Stimulated activated CD4-positive, alpha-beta T cell treated with anti-CD3 and anti-CD28 coated beads, Interleukin-4, amount 100 ng/mL, for 1 hour (primary cell): ENCODE data around the gene FIBCD1.

Source experiments
- DNase-seq: peaks from one replicate; pipeline ENCODE4 v3.0.0-alpha.2; 2020

Gene FIBCD1

DNA sequence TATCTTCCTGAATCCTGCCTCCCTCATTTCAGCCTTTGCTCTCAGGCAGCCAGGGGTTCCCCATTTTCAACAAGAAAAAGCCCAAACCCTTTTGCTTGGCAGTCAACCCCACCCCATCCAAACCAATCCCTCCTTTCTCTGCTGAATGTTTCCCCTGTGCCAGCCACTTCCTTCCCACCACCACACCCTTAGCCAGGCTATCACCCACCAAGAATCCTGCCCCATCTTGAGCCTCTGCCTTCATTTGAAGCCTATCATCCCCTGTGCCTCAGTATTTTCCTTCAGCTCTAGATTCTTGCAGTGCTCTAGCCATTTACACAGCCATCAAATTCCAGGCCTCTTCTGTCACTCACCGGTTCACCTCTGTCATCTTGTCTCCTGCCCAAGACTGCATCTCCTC lies 15.3 kb upstream of the FIBCD1 start:
- no peak for DNase-seq

DNA sequence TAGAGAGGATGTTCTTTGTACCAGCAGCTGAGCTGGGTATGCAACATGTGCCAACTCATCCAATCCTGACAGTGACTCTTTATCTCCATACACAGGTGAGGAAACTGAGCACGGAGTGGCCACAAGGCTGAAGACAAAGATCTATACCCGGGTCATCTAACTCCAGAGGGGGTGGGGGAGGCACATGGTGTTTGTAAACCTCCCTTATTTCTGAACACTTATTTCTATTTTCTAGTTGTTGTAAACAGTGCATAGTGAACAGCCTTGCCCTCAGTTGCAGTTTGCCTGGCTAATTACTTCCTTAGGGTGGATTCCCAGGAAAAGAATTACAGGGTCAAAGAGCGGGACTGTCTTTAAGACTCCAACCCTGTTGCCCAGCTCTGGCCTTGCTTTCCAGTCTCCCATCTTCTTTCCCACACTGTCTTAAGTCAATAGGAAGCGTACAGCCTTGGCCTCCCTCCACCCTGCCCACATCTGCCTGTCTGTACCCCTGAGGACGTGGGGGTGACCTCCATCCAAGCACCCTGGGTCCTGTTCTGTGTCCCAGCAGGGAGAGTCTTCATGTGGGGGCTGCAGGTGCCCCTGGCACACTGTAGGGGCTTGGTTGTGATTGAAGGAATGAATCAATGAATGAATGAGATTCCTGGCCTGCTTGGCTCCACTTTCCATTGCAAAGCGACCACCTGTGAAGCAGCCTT lies 13.2 kb upstream of the FIBCD1 start:
- DNase-seq: no peak

DNA sequence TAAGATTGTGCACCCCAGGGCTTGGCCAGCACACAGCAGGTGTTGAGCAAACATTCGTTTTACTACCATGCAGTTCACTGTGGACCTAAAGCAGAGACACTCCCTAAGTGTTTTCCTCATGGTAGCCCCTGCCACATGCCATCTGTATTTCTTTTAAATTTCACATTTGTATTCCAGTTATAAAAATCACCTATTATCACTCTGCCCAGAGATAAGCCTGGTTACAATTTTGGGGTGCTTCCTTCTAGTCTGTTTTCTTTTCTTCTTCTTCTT lies 10.9 kb upstream of the FIBCD1 start:
- no peak for DNase-seq

DNA sequence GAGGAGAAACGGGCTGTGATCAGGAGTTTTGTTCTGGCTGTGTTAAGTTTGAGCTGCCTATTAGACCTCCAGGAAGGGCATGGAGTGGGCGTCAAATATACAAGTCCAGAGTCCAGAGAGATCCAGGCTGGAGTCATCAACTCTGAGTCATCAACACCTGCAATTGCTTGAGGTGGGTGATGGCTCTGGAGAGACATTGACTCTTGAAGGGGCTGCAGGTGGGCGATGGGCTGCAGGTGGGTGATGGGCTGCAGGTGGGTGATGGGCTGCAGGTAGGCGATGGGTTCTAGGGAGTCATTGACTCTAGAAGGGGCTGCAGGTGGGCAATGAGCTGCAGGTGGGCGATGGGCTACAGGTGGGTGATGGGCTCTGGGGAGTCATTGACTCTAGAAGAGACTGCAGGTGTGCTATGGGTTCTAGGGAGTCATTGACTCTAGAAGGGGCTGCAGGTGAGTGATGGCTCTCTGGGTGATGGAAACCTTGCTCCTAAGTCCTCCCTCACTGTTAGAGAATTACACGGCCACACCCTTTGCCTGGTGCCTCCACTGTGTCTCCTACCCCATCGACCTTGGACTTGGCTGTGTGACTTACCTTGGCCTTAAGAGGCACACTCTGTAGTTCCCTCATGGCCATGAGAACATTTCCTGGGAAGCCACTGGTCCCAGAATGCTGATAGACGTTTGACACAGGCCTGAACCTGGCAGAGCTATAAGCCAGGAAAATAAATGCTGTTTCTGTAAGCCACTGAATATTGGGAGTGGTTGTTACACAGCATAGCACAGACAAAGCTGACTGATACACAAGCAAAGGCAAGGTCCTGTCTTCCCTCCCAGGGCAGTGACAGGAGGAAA lies 10.4 kb upstream of the FIBCD1 start:
- DNase-seq: no peak

DNA sequence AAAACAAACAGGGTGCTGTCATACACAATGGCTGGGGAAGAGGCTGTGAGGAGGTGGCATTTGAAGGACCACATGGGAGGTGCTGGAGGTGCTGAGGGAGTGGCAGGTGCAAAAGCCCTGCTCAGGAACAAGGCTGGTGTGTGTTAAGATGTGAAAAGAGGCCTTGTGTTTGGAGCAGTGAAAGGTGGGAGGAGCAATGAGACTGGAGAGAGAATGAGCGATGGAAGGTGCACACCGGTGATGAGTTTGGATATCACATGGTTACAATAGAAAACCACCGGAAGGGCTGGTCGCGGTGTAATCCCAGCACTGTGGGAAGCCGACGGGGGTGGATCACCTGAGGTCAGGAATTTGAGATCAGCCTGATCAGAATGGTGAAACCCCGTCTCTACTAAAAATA lies 9.2 kb upstream of the FIBCD1 start:
- no peak for DNase-seq

DNA sequence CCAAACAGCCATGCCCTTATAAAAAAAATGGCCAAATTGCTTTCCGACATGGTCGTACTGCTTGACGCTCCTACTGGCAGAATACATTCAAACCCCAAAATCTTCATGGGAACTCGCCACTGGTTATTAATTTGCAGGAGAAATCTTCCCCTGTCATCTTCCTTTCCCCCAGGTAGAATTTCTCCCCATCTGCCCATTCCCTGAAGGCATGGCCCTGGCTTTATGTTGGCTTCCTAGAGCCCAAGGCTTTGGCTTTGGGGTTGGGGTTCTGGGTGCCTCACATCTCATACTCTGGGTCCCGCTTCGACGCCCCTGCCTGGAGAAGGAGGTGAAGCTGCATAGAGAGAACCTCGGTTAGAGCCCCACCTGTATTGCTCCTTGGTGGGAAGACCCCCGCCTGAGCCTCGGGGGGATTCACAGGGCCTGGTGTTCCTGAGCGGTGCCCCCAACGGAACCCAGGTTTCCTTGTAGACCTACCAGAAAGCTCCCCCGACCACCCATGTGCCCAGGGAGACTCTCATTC lies 8.6 kb upstream of the FIBCD1 start:
- DNase-seq: no peak

DNA sequence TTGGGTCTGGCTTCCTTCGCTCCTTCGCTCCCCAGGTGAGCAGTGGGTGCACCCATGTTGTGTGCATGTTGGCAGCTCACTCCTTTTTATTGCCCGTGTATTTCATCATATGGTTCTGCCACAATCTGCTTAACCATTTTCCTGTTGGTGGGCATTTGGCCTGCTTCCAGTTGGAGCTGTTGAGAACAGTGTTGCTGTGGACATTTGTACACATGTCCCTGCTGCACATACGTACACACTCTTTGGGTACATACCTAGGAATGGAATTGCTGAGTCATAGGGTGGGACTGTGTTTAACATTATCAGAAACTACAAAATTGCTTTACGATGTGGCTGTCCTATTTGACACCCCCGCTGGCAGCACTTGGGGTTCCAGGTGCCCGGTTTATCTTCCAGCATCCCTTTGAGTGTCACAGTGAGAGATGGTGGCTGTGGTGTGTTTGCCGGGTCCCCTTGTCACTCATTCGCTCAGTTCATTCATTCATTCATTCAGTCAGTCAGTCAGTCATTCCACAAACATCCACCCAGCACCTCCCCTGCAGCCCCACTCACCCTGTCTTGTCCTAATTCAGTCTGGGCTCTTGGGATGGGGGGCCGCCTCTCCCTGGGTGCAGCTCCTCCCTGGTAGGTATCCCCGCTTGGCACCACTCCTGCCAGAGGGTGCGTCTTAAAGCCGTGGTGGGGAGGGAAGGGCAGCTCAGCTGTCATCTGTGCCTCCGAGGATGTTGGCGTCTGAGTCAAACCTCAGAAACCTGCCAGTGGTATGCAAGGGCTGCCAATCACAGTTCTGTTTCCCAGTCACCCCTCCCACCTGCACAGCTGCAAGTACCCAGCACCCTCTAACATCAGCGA lies 7.9 kb upstream of the FIBCD1 start:
- DNase-seq: no peak

DNA sequence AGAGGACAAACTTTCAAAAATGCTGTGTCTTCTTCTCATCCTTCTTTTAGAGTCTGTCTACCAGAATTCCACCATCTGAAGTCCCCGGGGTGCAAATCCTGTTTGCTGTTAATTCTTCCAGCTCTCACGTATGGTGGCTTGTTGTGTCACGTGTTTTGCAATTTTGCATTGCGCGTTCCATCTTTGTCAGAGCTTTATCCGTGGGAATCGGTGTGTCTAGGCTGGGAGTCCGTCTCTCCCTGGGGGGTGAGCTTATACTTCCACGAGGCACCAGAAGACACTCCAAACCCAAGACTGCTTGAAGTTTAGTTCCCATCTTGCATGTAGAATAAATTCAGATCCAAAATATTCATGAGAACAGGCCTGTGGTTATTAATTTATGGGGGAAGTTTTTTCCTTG lies 6.1 kb upstream of the FIBCD1 start:
- DNase-seq: no peak

DNA sequence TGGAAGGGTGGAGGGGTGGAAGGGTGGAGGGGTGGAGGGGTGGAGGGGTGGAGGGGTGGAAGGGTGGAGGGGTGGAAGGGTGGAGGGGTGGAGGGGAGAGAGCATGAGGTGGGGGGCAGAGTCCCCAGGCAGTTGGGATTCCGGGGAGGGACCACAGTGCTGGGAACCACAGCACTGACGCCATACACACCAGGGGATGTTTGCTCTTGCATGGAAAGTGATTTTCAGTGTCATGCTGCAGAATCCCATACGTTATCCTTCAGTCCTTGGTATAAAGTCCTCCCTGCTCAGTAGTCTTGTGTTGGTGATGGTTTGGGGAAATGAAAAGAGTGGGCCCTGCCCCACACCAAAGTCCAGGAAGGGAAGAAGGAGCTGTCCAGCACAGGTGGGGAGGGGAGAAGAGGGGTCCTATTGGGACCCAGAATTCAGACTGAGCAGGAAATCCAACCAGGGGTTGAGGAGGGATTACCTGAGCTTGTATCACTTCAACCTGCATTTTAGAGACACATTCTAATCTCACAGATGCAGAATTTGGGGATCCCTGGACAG lies 5.5 kb upstream of the FIBCD1 start:
- no peak for DNase-seq

DNA sequence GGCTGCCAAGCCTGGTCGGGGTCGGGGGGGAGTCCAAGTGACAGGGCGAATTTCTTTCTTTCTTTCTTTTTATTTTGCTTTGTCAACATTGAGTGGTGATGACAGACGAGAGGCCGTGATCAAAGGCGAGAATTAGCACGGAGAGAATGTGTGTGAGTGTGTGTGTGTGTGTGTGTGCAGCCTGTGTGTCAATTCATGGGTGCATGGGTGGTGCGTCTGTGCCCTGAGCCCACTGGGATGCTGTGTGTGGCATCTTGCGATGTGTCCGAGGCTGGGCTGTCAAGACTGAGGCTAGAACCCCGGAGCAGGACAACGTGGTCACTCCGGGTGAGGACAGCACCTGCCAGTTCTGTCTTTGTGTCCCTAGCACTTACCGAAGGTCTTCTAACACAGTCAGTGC lies 4.7 kb upstream of the FIBCD1 start:
- no peak for DNase-seq

DNA sequence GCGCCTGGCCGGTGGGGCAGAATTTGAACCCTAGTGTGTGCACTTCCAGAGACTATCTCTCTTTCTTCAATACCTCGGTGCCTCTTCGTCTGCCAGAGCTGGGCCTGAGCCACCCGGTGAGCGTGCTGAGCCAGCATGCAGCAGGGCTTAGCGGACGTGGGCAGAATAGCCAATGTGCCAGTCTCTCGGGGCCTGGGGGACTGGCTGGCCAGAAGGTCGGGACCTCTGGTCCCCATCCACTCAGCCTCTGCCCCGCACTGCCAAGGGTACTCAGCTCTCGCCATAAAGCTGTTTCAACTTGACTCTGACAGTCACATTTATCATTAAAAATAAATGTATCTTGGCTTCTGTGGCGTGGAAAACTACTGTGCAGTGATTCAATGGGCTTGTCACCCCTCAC lies 4.2 kb upstream of the FIBCD1 start:
- no peak for DNase-seq

DNA sequence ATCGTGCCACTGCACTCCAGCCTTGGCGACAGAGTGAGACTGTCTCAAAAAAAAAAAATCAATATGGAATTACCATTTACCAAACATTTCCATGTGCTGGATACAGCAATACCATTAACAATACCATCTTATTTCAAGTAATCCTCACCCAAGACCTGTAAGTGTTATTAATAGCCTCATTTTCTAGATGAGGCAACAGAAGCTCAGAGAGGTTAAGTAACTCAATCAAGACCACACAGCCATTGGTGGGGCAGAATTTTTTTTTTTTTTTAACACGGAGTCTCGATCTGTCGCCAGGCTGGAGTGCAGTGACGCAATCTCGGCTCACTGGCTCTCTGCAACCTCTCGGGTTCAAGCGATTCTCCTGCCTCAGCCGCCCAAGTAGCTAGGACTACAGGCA lies 3.6 kb upstream of the FIBCD1 start:
- no peak for DNase-seq

DNA sequence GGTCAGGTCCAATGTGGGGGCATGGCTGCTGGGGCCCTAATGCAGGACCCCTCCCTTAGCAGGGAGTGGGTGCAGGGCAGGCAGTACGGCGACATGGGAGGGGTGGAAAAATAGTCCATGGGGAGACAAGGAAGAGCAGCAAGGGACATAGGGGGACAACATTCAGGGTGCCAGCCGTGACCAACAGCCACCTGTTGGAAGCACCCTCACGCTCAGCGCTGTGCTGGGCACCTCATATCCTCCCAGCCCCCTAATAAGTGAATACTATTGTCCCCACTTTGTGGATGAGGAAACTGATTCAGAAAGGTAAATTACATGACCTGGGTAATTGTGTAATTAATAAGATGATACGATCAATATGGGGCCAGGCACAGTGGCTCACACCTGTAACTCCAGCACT lies 3.0 kb upstream of the FIBCD1 start:
- no peak for DNase-seq

DNA sequence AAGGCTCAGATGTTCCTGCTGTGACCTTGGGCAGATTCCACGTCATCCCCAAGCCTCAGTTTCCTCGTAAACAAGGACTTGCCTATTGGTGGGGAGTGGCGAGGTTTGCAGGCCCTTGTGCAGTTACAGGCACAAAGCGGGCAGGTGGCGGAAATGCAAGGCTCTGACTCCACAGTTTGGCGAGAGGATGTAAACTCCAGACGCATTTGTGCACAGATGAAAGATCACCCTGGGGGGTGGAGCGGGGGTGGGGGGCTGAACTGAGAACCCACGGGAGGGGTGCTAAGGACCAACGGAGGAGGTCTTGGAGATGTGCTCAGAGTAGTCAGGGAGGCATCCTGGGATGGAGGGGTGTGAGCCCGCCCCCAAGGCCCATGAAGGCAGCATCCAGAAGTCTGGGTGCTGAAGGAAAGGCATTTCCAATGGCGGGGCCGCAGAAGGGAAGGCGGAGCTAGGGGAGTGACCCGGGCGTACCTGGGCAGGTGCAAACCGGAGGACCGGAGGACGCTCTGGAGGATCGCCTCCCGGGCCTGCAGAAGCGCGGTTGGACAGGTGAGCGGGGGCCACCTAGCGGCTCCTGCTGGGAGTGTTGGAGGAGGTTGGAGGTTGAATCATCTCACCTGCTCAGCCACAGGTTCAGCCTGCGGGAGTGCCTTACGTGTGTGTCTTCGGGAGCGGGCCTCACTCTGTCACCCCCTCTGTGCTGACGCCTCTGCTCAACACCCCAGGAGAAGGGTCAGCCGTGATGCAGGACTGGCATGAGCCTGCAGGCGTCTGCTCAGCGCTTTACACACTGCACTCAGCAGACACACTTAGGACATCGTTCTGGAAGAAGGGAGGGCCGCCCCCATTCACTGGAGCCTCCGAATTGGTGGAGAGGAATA lies 1.9 kb upstream of the FIBCD1 start:
- DNase-seq: peak; percentile 77

DNA sequence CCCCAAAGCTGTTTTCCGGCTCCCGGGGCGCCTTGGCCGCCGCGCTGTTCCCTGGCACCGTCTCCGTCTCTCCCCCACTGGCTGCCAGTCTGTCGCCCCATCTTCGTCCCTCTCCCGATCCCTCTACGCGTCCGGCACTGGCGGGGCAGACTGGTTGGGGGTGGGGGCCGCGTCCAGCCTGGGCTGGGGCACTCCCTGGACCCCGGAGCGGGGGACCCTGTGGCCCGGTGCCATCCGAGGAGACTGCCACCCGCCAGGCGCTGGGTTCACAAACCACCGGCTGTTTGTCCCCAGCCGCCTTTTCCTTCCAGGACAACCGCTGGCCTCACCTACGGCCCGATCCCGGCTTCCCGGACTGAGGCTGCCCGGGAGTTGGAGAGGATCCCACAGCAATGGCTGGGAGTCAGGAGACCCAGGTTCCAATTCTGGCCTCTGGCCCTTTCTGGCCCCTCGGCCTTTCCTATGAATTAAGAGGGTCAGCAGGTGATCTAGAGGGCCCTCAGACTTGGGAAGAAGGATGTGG lies 1.0 kb upstream of the FIBCD1 start:
- DNase-seq: no peak

DNA sequence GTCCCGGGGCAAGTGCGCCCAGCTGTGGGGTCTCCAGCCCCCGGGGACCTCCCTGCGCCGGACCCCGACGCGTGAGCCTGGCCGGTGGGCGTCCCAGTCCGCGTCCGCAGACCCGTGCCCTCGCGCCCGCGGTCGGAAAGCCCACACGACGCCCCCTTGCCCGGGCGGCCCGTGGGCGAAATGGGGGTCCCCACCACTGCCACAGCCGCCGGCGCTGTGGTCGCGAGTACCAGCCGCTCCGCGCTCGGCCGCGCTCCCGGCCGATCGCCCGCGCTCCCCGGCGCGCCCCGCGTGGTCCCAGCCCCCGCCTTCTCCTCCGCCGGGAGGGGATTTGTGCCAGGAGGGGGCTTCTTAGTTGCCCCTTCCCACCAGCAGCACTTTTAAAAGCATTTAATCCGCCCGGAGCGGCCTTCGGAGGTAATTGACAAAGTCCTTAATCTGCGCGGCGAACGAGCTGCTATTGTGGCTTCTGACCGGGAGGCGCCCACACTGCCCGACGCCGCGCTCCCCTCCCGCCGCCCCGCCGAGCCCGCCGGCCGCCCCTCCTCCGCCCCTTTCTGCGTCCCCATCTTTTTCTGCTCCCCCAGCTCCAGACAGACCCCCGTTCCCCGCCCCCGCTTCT lies 469 bp upstream of the FIBCD1 start:
- no peak for DNase-seq

DNA sequence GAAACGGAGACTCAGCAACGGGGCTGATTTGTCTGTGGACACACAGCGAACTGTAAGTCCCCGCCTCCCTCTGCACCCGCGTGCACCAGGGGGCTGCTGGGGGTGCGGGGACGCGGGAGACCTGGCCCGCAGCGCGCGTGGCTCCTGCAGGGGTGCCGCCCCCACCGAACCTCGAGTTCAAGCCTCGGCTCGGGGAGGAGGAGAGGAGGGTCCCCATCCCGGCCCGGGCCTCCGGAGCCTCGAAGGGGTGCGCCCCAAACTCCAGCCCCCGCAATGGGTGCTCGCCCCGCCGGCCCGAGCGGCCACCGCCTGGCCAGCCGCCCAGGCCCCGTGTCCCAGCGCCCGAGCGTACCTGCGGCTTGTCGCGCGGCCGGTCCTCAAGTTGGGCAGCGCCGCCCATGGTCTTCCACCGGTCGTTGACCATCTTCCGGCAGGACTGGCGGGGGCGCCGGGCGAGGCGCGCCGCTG lies 829 bp downstream of the FIBCD1 start:
- DNase-seq: no peak

DNA sequence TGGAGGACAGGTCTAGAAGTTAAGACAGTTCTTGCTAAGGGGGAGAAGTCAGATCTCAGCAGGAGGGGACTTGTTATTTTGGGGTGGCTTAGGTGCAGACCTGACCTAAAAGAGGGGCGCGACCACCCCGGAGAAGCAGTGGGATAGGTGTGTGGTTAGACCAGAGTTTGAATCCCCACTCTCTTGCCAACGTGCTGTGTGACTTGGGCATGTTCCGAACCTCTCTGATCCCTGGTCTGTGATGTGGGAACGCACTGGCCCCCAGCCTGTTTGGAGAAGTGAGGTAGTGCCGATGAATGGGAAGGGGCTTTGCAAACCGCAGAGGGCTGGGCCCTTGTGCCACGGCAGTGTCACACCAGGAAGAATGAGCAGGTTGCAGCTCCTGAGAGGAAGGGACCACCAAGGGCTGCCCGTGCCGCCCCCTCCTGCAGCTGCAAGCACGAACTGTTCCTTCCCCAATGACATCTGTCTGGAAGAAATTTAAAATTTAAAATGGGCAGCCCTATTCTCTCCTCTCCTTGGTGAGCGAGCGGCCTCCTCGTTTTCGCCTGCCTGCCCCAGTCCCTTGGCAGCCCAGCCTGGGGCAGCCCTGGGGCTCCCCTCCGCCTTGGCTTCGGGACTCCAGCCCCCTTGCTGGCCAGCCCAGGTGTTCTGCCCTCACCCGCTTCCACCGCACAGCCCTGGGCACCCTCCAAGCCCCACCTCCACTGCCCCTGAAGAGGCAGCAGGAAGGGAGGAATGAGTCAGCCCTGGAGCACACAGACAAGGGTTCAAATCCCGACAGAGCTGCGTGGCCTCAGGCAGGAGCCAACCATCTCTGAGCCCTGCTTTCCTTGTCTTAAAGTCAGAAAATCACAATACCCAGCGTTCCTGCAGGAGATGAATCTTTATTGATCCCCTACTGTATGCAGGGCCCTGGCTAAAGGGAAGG lies 1.6 kb downstream of the FIBCD1 start:
- no peak for DNase-seq

DNA sequence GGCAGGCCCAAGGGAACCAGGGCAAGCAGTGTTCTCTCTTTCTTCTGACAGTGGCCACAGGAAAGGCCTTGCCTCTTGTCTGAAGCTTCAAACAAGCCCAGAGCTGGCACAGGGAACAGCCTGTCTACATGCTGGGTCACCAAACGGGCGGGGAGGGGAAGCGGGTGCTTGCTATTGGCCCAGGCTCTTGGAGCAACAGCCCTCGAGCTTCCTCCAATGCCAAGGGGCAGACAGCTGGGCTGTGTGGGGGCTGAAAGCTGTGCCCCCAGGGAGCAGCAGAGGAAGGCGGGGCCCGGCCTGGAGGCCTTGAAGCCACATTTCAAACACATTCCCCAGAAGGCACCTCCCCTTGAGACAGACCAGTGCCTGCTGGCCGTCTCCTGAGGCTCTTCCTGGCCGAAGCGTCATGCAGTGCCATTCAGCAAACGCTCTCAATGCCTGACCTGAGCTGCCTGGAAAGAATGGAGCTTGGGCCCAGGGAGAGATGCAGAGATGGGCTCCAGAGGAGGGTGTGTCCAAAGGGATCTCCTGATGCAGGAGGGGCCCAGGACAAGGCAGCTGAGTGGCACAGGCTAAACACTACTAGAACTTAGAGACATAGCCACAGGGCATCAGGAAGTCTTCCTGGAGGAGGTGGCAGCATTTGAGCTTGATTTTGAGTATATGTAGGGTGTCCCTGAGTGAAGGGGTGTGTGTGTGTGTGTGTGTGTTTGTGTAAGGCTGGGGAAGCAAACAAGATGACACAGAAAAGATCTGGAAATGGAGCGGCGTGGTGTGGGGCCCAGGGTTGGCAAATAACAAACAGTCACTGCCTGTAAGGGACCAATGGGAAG lies 2.5 kb downstream of the FIBCD1 start:
- DNase-seq: no peak
